ENCODE measurements around the gene TCERG1L.

DNA sequence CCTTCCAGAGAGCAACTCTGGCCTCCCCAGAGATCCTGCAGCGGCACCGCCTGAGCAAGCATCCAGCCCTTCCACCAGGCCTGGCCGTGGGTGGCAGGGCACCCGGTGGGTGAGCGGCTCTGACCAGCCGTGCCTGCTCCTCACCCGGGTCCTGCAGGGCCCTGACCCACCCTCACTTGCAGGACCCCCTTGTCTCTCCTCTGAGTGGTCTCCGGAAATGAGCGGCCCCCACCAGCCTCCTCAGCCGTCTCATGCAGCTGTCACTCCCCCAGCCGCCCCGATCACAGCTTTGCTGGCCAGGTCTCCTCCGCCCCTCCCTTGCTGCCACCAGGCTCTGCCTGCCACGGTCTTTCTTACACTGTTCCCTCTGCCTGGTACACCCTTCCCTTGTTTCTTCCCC is 218.2 kb downstream of the TCERG1L start:
- TF ChIP-seq EZH2phosphoT487 (IDR thresholded peaks at IDR 0.05; ENCODE audit: low read depth, severe bottlenecking, unreplicated experiment) (no peak), EZH2 (IDR thresholded peaks at IDR 0.05; ENCODE audit: borderline replicate concordance) (no peak)
- TF ChIP-seq, protein P1, sequence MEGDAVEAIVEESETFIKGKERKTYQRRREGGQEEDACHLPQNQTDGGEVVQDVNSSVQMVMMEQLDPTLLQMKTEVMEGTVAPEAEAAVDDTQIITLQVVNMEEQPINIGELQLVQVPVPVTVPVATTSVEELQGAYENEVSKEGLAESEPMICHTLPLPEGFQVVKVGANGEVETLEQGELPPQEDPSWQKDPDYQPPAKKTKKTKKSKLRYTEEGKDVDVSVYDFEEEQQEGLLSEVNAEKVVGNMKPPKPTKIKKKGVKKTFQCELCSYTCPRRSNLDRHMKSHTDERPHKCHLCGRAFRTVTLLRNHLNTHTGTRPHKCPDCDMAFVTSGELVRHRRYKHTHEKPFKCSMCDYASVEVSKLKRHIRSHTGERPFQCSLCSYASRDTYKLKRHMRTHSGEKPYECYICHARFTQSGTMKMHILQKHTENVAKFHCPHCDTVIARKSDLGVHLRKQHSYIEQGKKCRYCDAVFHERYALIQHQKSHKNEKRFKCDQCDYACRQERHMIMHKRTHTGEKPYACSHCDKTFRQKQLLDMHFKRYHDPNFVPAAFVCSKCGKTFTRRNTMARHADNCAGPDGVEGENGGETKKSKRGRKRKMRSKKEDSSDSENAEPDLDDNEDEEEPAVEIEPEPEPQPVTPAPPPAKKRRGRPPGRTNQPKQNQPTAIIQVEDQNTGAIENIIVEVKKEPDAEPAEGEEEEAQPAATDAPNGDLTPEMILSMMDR (IDR thresholded peaks at IDR 0.05; ENCODE audit: poor library complexity): no peak
